GM12801 (cell line): Measurements from ENCODE around the gene PRSS38.

Experiments used
- CTCF ChIP-seq: IDR thresholded peaks from one replicate; pipeline ENCODE4 v1.5.1; 2011; ENCODE audit warnings: control low read depth; ENCODE audit not compliant: insufficient read length; ENCODE audit errors: extremely low read depth

The PRSS38 gene

GRCh38 chr1:227885648-227886502 lies 70.4 kb downstream of the PRSS38 start:
- no peak for TF ChIP-seq CTCF

- no peak for TF ChIP-seq CTCF
Measured at GRCh38 chr1:227886503-227886961, 71.1 kb downstream of the PRSS38 start.

DNA sequence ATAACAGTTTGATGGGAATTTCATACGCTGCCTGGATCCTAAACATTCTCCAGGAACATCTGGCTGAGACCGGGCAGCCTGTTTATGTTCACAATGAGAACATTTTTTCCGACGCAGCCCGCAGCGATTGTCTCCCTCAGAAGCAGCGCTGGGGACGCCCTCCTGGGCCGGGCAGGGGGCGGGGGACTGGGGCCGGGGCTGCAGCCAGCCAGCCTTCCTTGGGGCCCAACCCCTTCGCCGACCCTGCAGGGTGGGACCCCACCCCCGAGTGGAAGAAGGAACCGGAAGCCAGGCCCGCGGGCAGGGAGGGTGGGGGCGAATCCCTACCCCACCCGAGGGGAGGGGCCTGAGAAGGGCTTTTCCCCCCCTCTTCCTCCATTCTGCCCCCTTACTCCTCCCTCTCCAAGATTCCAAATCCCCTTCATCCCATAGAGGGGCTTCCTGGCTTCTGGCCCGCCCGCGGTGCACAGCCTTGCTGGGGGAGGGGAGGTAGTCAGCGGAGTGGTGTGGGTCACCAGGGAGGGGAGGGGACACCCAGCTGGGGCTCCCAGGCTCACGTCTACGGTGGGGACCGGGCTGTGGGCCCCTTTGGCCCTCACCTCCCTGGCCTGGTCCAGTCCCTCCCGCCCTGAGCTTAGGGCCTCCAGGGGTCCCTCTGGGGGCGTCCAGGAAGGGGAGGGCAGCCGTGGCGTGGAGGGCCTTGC lies 71.7 kb downstream of the PRSS38 start:
- TF ChIP-seq CTCF: no peak

DNA sequence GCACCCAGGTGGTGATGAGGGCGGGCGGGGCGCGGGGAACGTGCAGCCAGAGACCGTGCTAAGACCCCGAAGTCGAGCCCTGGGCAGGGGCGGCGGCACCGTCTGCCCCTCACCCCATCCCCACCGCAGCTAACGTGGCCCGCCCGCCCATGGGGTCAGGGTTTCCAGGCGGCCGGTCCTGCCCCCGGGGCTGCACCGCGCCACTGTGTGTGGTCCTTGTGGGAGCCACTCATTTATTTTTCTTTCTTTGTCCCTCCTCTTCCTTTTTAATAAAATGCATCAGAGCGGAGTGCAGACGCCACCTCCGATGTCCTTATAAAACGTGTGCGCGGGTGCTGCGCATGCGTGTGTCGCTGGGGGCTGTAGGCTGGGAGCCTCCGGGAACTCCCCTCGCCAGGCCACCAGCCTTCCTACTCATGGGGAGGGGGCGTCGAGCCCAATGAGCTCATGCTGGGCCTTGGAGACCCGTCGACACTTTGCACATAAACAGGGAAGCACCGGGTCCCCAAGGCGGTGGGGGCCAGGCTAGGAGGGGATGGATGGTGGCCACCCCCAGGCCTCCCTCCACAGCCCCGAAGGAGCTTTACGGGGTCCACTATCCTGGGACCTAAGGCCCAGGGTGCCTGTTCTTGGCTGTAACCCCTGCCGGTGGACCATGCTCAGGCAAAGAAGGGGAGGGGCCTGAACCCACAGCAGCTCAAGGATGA lies 72.4 kb downstream of the PRSS38 start:
- TF ChIP-seq CTCF: no peak

GRCh38 chr1:227888404-227889046 lies 73.0 kb downstream of the PRSS38 start:
- no peak for TF ChIP-seq CTCF

DNA sequence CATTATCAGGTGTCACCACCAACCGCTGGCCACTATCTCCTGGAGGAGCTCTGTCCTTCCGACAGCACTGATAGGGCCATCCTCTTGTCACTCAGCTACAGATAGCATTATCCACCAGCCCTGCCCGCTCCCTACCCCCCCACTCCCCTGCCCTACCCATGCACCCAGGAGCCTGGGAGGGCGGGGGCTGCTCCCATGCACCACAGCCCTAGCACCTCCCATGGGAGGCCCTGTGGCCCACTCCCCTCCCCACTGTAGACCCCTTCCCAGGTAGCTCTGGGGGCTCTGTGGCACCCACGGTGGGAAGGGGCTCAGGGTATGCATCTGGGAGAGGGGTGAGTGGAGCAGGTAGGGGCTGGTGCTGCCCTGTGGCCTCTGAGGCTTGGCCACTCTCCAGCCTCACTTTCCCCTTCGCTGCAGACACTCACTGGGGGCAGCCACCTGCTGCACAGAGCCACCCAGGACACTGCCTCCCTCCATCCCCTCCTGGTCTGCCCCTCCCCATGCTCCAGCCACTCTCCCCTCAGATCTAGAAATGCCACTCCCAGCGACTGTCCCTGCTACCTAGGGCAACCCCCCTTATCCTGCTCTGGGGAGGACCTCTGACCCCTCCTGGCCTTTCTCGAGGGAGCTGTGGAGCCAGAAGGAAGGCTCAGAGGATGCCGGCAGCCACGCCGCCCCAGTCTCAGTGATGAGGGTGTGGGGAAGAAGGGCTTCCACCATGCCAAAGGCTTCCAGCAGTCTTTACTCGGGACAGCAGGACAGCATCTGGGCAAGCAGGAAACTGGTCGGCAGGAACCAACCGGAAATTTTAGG lies 73.8 kb downstream of the PRSS38 start:
- no peak for TF ChIP-seq CTCF
